Measurements from ENCODE around the gene JAZF1.

DNA sequence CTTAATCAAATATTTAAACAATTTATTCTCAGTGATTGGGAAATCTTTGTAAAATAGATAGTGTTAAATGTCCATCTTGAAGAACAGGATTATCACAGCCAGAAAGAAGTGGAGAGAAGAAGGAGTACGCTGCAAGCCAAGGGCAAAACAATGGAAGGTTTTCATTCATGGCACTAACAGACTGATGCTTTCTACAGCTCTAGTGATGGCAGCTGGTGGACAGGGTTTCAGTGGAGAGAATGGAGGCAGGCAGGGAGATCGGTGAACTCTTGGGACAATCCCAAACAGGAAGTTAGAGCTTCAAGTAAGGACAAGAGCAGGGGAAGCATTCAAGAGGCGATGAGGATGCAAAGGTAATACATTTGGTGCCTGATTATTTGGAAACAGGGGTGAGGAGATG is 207.0 kb downstream of the JAZF1 start:
- TF ChIP-seq CTCF (IDR thresholded peaks at IDR 0.05) (no peak), POLR2A (IDR thresholded peaks at IDR 0.05) (no peak)
